ENCODE results near the gene ZNF423.

GRCh38 chr16:49709057-49709456 lies 146.9 kb downstream of the ZNF423 start:
- TF ChIP-seq EZH2 (optimal IDR thresholded peaks at IDR 0.05; ENCODE audit: low read depth, low read length) (no peak), CTCF (IDR thresholded peaks at IDR 0.05; ENCODE audit: low read length) (no peak), EZH2phosphoT487 (IDR thresholded peaks at IDR 0.05; ENCODE audit: low read length) (no peak)

Measured in MM.1S (cell line).